ENCODE data around the gene FAM156A. TPM values are rescaled to one million over a fixed set of nuclear protein-coding genes. Genes with fewer than 3 reads are reported as not detected.

The FAM156A gene, protein sequence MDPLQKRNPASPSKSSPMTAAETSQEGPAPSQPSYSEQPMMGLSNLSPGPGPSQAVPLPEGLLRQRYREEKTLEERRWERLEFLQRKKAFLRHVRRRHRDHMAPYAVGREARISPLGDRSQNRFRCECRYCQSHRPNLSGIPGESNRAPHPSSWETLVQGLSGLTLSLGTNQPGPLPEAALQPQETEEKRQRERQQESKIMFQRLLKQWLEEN
- 15.6 and 16.5 TPM in 2 replicates for total RNA-seq

GRCh38 chrX:52958113-52958959 lies at the start of gene FAM156A:
TSS of gene FAM156A (minus strand) at chrX:52958518. CDS start at chrX:52948588, 9,930 bp downstream.

Other genes with a start within 250 kb of the FAM156A start
- not detected in 2 replicates for gene SSX2B, start 207.3 kb downstream of the FAM156A start, total RNA-seq
- not detected in 2 replicates for gene SPANXN5, start 161.1 kb downstream of the FAM156A start, total RNA-seq
- gene XAGE5, start 147.2 kb downstream of the FAM156A start, total RNA-seq: not detected in 2 replicates
- gene XAGE3, start 90.4 kb downstream of the FAM156A start, total RNA-seq: not detected in 2 replicates
- gene FAM156B, start 61.2 kb downstream of the FAM156A start, total RNA-seq: 12.3 and 21.7 TPM in 2 replicates
- gene GPR173, start 90.3 kb upstream of the FAM156A start, total RNA-seq: 2.9 and 5.5 TPM in 2 replicates
- gene TSPYL2, start 123.8 kb upstream of the FAM156A start, total RNA-seq: 18.6 and 20.0 TPM in 2 replicates
- gene KANTR, start 135.6 kb upstream of the FAM156A start, total RNA-seq: 11.5 and 13.7 TPM in 2 replicates

All from smooth muscle cell of the pulmonary artery (primary cell).